HG02884 (cell line): ENCODE measurements around the gene C11orf87.

ENCODE experiments used
- ATAC-seq: cut with Tn5 transposase; IDR thresholded peaks from one replicate; pipeline ENCODE4 v1.9.1; 2021; ENCODE audit warnings: mild to moderate bottlenecking, moderate library complexity; ENCODE audit not compliant: unreplicated experiment

C11orf87 gene

DNA sequence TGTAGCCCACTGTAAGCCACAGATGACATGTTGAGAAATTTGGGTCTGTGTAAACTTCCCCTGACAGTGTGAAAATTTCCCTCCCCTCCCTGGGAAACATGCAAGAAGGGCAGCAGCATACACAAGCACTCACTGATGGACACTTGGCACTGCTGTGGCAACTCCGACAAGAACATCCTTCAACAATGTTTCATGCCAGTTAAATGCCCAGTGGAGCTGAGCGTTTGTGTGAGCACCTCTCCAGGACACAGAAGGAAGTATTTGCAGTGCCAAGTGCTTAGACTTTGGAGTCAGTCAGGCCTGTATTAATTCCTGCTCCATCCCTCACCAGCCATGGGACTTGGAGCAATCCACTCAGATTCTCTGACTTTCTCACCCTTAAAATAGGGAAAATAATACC, 17.7 kb downstream of the C11orf87 start:
- no peak for ATAC-seq

DNA sequence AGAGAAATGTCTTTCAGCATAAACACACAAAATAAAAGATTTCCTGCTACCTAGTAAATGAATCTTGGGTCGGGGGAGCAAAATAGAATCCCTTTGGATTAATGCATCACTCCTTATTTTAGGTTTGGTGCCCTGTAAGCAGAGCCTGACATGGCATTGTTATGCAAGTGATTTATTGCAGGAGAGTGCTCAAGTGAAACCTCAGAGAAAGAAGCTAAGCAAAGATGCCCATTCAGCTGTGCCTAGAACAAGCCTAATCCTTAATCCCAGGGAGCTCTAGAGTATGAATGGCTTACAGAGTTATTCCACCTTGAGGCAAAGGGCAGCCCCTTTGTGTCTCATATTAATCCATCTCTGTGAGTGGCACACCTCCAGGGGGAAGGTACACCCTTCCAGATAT, 21.1 kb downstream of the C11orf87 start:
- no peak for ATAC-seq

DNA sequence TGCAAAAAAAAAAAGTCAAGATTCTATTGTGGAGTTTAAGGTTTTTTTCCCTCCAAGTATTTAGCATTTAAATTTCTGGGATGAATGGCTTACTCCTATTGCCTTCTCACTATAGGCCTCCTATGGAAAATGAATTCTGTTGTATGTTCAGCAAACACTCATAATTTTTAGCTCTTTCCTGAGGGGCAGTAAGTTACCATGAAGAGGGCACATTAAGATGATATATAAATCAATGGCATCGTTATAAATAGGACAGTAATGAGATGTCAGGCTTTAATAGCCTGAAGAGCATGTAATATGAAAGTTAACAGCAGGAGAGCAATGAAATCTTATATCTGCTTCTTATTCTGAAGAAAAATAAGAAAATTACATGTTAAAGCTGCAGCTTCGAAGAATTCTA, 32.9 kb downstream of the C11orf87 start:
- ATAC-seq, result no peak
